Loucy (cell line): Measurements from ENCODE around the gene GCDH.

ENCODE experiments used
- H2AFZ ChIP-seq: fragments of 200-600 bp; sonication (generic); 2 replicates; pipeline ENCODE4 v1.6.0; 2016; ENCODE audit warnings: antibody characterized with exemption, mild to moderate bottlenecking, low read length, moderate library complexity
- H3F3A ChIP-seq: fragments of 200-600 bp; 2 replicates; pipeline ENCODE4 v1.6.0; 2016; ENCODE audit warnings: antibody characterized with exemption, low read depth, mild to moderate bottlenecking
- H3K27me3 ChIP-seq: fragments of 200-600 bp; sonication (generic); 2 replicates; pipeline ENCODE4 v1.6.1; 2014; ENCODE audit warnings: low read length, mild to moderate bottlenecking; ENCODE audit not compliant: insufficient read depth, poor library complexity, severe bottlenecking
- H3K36me3 ChIP-seq: fragments of 200-600 bp; sonication (generic); 2 replicates; pipeline ENCODE4 v1.6.1; 2016; ENCODE audit warnings: low read length; ENCODE audit not compliant: insufficient read depth
- H3K4me1 ChIP-seq: fragments of 200-600 bp; sonication (generic); 2 replicates; pipeline ENCODE4 v1.5.1; 2014; ENCODE audit warnings: low read length, mild to moderate bottlenecking; ENCODE audit not compliant: insufficient read depth, poor library complexity, severe bottlenecking
- H3K4me2 ChIP-seq: fragments of 200-600 bp; sonication (generic); 2 replicates; pipeline ENCODE4 v1.6.0; 2014; ENCODE audit warnings: antibody characterized with exemption, low read length, low read depth, mild to moderate bottlenecking; ENCODE audit not compliant: poor library complexity, severe bottlenecking
- H3K4me3 ChIP-seq: fragments of 200-600 bp; sonication (generic); 2 replicates; pipeline ENCODE4 v1.5.1; 2014; ENCODE audit warnings: low read length, mild to moderate bottlenecking, mixed read lengths; ENCODE audit not compliant: poor library complexity, severe bottlenecking
- H3K79me2 ChIP-seq: fragments of 200-600 bp; sonication (generic); 2 replicates; pipeline ENCODE4 v1.6.1; 2014; ENCODE audit warnings: low read length; ENCODE audit not compliant: insufficient read depth
- H3K9ac ChIP-seq: fragments of 200-600 bp; sonication (generic); 2 replicates; pipeline ENCODE4 v1.6.0; 2014; ENCODE audit warnings: mild to moderate bottlenecking, low read depth, low read length, moderate library complexity; ENCODE audit not compliant: poor library complexity, severe bottlenecking
- H3K9me2 ChIP-seq: fragments of 200-600 bp; sonication (generic); replicated peaks from 2 replicates; pipeline ENCODE4 v1.6.1; 2016; ENCODE audit warnings: low read depth, low read length, mixed read lengths
- H3K9me3 ChIP-seq: fragments of 200-600 bp; sonication (generic); 2 replicates; pipeline ENCODE4 v1.6.1; 2014; ENCODE audit warnings: mild to moderate bottlenecking, antibody characterized with exemption, low read length, low read depth; ENCODE audit not compliant: insufficient read depth
- H4K20me1 ChIP-seq: fragments of 200-600 bp; sonication (generic); 2 replicates; pipeline ENCODE4 v1.6.0; 2014; ENCODE audit warnings: antibody characterized with exemption, low read length, mild to moderate bottlenecking; ENCODE audit not compliant: insufficient read depth, poor library complexity, severe bottlenecking
- CTCF ChIP-seq: fragments of 200-600 bp; sonication (generic); conservative IDR thresholded peaks from 2 replicates; pipeline ENCODE4 v1.5.1; 2014; ENCODE audit warnings: mild to moderate bottlenecking, antibody characterized with exemption, low read length
- EZH2phosphoT487 ChIP-seq: fragments of 200-600 bp; IDR thresholded peaks from 2 replicates; pipeline ENCODE4 v1.6.1; 2018; ENCODE audit warnings: antibody characterized with exemption, mild to moderate bottlenecking, moderate library complexity, borderline replicate concordance

The GCDH gene

GRCh38 chr19:12930002-12930645, 39.2 kb downstream of the GCDH start:
- Histone ChIP-seq H3K9ac (peak overlapping the region; percentile 96), H3K4me2 (peak overlapping the region; percentile 99), H3F3A (no peaks in the 10 kb centered on the region), H4K20me1 (peaks cover 25% of the 10 kb centered on the region), H3K9me3 (no peaks in the 10 kb centered on the region), H3K4me1 (peaks cover 30% of the 10 kb centered on the region), H3K36me3 (peaks cover 32% of the 10 kb centered on the region; the same call in 1 of the 2 replicates), H3K4me3 (peak overlapping the region; percentile 95), H3K27me3 (peaks cover 4% of the 10 kb centered on the region), H3K79me2 (peaks cover 73% of the 10 kb centered on the region), H2AFZ (no peak overlapping the region), H3K9me2 (no peaks in the 10 kb centered on the region)
- TF ChIP-seq CTCF (peak; percentile 34), EZH2phosphoT487 (no peak)

GRCh38 chr19:12932392-12933286, 41.7 kb downstream of the GCDH start:
- Histone ChIP-seq H3K27me3 (peaks cover 4% of the 10 kb centered on the region), H3K9me2 (no peaks in the 10 kb centered on the region), H3K4me3 (peak overlapping the region; percentile 95), H3K9me3 (no peaks in the 10 kb centered on the region), H4K20me1 (peaks cover 25% of the 10 kb centered on the region), H2AFZ (no peak overlapping the region), H3K4me1 (peaks cover 49% of the 10 kb centered on the region), H3K79me2 (peaks cover 68% of the 10 kb centered on the region), H3F3A (peaks cover 5% of the 10 kb centered on the region), H3K4me2 (peak overlapping the region; percentile 99), H3K9ac (peak overlapping the region; percentile 96), H3K36me3 (peaks cover 17% of the 10 kb centered on the region; the same call in 1 of the 2 replicates)
- no peak for TF ChIP-seq CTCF
- TF ChIP-seq EZH2phosphoT487 = no peak

- H3K9me2 ChIP-seq = no peaks in the 10 kb centered on the region
- peak within 1 kb of the TSS; percentile 96 for H3K9ac ChIP-seq
- peak within 1 kb of the TSS; percentile 83 for H2AFZ ChIP-seq
- H4K20me1 ChIP-seq = peaks cover 25% of the 10 kb centered on the region
- peaks cover 11% of the 10 kb centered on the region; the same call in 1 of the 2 replicates for H3K36me3 ChIP-seq
- H3K4me3 ChIP-seq = peak within 1 kb of the TSS; percentile 95
- TF ChIP-seq EZH2phosphoT487 (no peak), CTCF (no peak)
- H3K79me2 ChIP-seq = peaks cover 63% of the 10 kb centered on the region
- peaks cover 4% of the 10 kb centered on the region for H3K27me3 ChIP-seq
- peaks cover 52% of the 10 kb centered on the region for H3K4me1 ChIP-seq
- H3F3A ChIP-seq = peaks cover 9% of the 10 kb centered on the region
- peak within 1 kb of the TSS; percentile 99 for H3K4me2 ChIP-seq
- no peaks in the 10 kb centered on the region for H3K9me3 ChIP-seq
Observed at GRCh38 chr19:12933287-12934072, 42.5 kb downstream of the GCDH start, which contains the start of gene FARSA. Gene FARSA (minus strand): TSS chr19:12933711. CDS start chr19:12933696, 15 bp downstream.
